Femur (tissue), 1 donor: ENCODE data around the gene SV2B.
A peak's percentile ranks its signal among the peaks of the same experiment; 100 is the strongest.

Experiments
- DNase-seq: peaks from one replicate; pipeline ENCODE4 v3.0.0-alpha.2; 2017

SV2B gene

GRCh38 chr15:91271565-91272153 lies 171.6 kb downstream of the SV2B start:
- peak; percentile 68 for DNase-seq

GRCh38 chr15:91275844-91276243 lies 175.8 kb downstream of the SV2B start:
- no peak for DNase-seq

GRCh38 chr15:91278951-91279350 lies 178.9 kb downstream of the SV2B start:
- no peak for DNase-seq

- no peak for DNase-seq
These were observed 179.4 kb downstream of the SV2B start for GRCh38 chr15:91279486-91279885.

GRCh38 chr15:91281947-91282346 lies 181.9 kb downstream of the SV2B start:
- no peak for DNase-seq

GRCh38 chr15:91282486-91282885 lies 182.4 kb downstream of the SV2B start:
- no peak for DNase-seq

GRCh38 chr15:91283155-91283554 lies 183.1 kb downstream of the SV2B start:
- no peak for DNase-seq

- DNase-seq: no peak
These were observed 184.9 kb downstream of the SV2B start for GRCh38 chr15:91284758-91285466.

GRCh38 chr15:91289324-91289723 lies 189.3 kb downstream of the SV2B start:
- DNase-seq: no peak

- no peak for DNase-seq
These were observed 190.5 kb downstream of the SV2B start for GRCh38 chr15:91290553-91290952.

- DNase-seq: no peak
These were observed 191.6 kb downstream of the SV2B start for GRCh38 chr15:91291673-91292072.

- no peak for DNase-seq
These were observed 194.3 kb downstream of the SV2B start for GRCh38 chr15:91294344-91294743.

- DNase-seq: no peak
These were observed 194.7 kb downstream of the SV2B start for GRCh38 chr15:91294795-91295194.

- DNase-seq: no peak
These were observed 198.0 kb downstream of the SV2B start for GRCh38 chr15:91298101-91298500.

GRCh38 chr15:91302588-91303439 lies 202.8 kb downstream of the SV2B start:
- DNase-seq: peak; percentile 43

GRCh38 chr15:91304210-91304609 lies 204.2 kb downstream of the SV2B start:
- DNase-seq: no peak

- peak; percentile 55 for DNase-seq
These were observed 204.7 kb downstream of the SV2B start for GRCh38 chr15:91304786-91305185.

GRCh38 chr15:91306144-91306543 lies 206.1 kb downstream of the SV2B start:
- DNase-seq: no peak

- no peak for DNase-seq
These were observed 207.5 kb downstream of the SV2B start for GRCh38 chr15:91307601-91308000.

- DNase-seq: no peak
These were observed 208.1 kb downstream of the SV2B start for GRCh38 chr15:91308199-91308598.

- DNase-seq: no peak
These were observed 208.8 kb downstream of the SV2B start for GRCh38 chr15:91308855-91309254.

GRCh38 chr15:91311986-91312385 lies 211.9 kb downstream of the SV2B start:
- DNase-seq: no peak

- no peak for DNase-seq
These were observed 216.1 kb downstream of the SV2B start for GRCh38 chr15:91316126-91316525.

GRCh38 chr15:91318516-91318915 lies 218.5 kb downstream of the SV2B start:
- DNase-seq: no peak
